H1 (cell line): Measurements from ENCODE around the gene ARHGAP21. TPM values are rescaled to one million over a fixed set of nuclear protein-coding genes. Genes with fewer than 3 reads are reported as not detected.

Source experiments
- CTCF ChIA-PET: fragments of 300-600 bp; sonication (Branson Sonifier 250); formaldehyde crosslinking; loops from one replicate; lab custom pipeline; 2021; ENCODE audit not compliant: partially characterized antibody; lab: Charles Lee
- POLR2A ChIA-PET: fragments of 300-600 bp; sonication (Branson Sonifier 250); formaldehyde crosslinking; loops from one replicate; lab custom pipeline; 2021; ENCODE audit warnings: inconsistent platforms; ENCODE audit not compliant: partially characterized antibody; lab: Charles Lee
- DNase-seq, 2 experiments: peaks; one replicate each; pipeline versions ENCODE4 v3.0.0 to v3.0.0-alpha.2; 2010 to 2022; ENCODE audit warnings: low spot score in 2 of 2, low read depth in 1 of 2, mixed read lengths in 1 of 2
- FAIRE-seq: peaks from 2 replicates; lab custom pipeline; 2011; peaks lifted over from hg19 to GRCh38; lab: Jason Lieb, UNC
- H2AFZ ChIP-seq: 2 replicates; pipeline ENCODE4 v1.8.1; 2012; ENCODE audit warnings: low read length, inconsistent platforms
- H2AK5ac ChIP-seq: 2 replicates; pipeline ENCODE4 v1.6.1; 2013; ENCODE audit warnings: low read depth, low read length
- H2BK120ac ChIP-seq: replicated peaks from 2 replicates; pipeline ENCODE3; 2013; ENCODE audit warnings: low read depth, low read length, inconsistent platforms
- H2BK12ac ChIP-seq: 2 replicates; pipeline ENCODE4 v1.6.1; 2013; ENCODE audit warnings: low read depth, low read length
- H2BK15ac ChIP-seq: 2 replicates; pipeline ENCODE4 v1.6.1; 2013; ENCODE audit warnings: low read length
- H2BK20ac ChIP-seq: 2 replicates; pipeline ENCODE4 v1.6.1; 2013; ENCODE audit warnings: low read length
- H2BK5ac ChIP-seq: 2 replicates; pipeline ENCODE4 v1.6.1; 2013; ENCODE audit warnings: low read depth, low read length
- H3K14ac ChIP-seq: 2 replicates; pipeline ENCODE4 v1.6.1; 2013; ENCODE audit warnings: inconsistent platforms; ENCODE audit not compliant: insufficient read length
- H3K18ac ChIP-seq: 2 replicates; pipeline ENCODE4 v1.6.1; 2013; ENCODE audit warnings: low read length; ENCODE audit errors: extremely low read depth
- H3K23ac ChIP-seq: 2 replicates; pipeline ENCODE4 v1.6.1; 2013; ENCODE audit warnings: inconsistent platforms; ENCODE audit not compliant: insufficient read length
- H3K23me2 ChIP-seq: 2 replicates; pipeline ENCODE4 v1.6.1; 2013; ENCODE audit warnings: low read depth, low read length
- H3K27ac ChIP-seq: 2 replicates; pipeline ENCODE4 v1.6.1; 2011; ENCODE audit warnings: low read depth, low read length, inconsistent platforms
- H3K27me3 ChIP-seq, 4 experiments: replicated peaks in 1 of 4; 1 replicate in 1 of 4; 2 replicates in 3 of 4; pipeline versions ENCODE4 v1.6.1 to v1.8.1; 2011 to 2013; ENCODE audit warnings: low read length in 3 of 4, mild to moderate bottlenecking in 3 of 4, inconsistent platforms in 2 of 4, mixed read lengths in 2 of 4, moderate library complexity in 1 of 4; ENCODE audit not compliant: control insufficient read depth in 3 of 4, insufficient read depth in 3 of 4; ENCODE audit errors: extremely low read depth in 1 of 4
- H3K36me3 ChIP-seq, 4 experiments: 2 replicates each; pipeline versions ENCODE4 v1.6.1 to v1.8.1; 2011 to 2013; ENCODE audit warnings: mild to moderate bottlenecking in 4 of 4, low read length in 3 of 4, moderate library complexity in 2 of 4, control low read depth in 1 of 4, inconsistent platforms in 1 of 4; ENCODE audit not compliant: insufficient read depth in 4 of 4, control insufficient read depth in 2 of 4
- H3K4ac ChIP-seq: replicated peaks from 2 replicates; pipeline ENCODE3; 2013; ENCODE audit warnings: low read length, low read depth, mixed read lengths, inconsistent platforms; ENCODE audit not compliant: insufficient read length
- H3K4me1 ChIP-seq, 4 experiments: replicated peaks in 1 of 4; 1 replicate in 1 of 4; 2 replicates in 3 of 4; pipeline versions ENCODE4 v1.6.1 to v1.8.1; 2011 to 2013; ENCODE audit warnings: low read length in 3 of 4, inconsistent platforms in 2 of 4, mixed read lengths in 1 of 4; ENCODE audit not compliant: insufficient read depth in 4 of 4, control insufficient read depth in 3 of 4
- H3K4me2 ChIP-seq, 2 experiments: 2 replicates each; pipeline versions ENCODE4 v1.6.1 to v1.8.1; 2011 to 2013; ENCODE audit warnings: low read depth in 2 of 2, low read length in 2 of 2, control low read depth in 1 of 2, inconsistent platforms in 1 of 2, mild to moderate bottlenecking in 1 of 2; ENCODE audit not compliant: insufficient read depth in 1 of 2
- H3K4me3 ChIP-seq, 4 experiments: fragments of 200-600, 300-600 bp in 1 of 4; sonication (generic), shearing (Covaris generic), sonication (Bioruptor Twin) in 1 of 4; 2 replicates each; pipeline versions ENCODE4 v1.5.1 to v1.8.1; 2011 to 2016; ENCODE audit warnings: low read length in 4 of 4, low read depth in 3 of 4, control low read depth in 2 of 4, inconsistent platforms in 2 of 4, mild to moderate bottlenecking in 2 of 4, mixed read lengths in 1 of 4, moderate library complexity in 1 of 4; ENCODE audit not compliant: insufficient read depth in 2 of 4; ENCODE audit errors: extremely low read depth in 1 of 4
- H3K56ac ChIP-seq: replicated peaks from 2 replicates; pipeline ENCODE3; 2013; ENCODE audit warnings: low read depth, mild to moderate bottlenecking, mixed read lengths, low read length, inconsistent platforms; ENCODE audit not compliant: insufficient read length
- H3K79me1 ChIP-seq: 2 replicates; pipeline ENCODE4 v1.6.1; 2013; ENCODE audit warnings: low read depth, low read length, control low read depth
- H3K79me2 ChIP-seq, 2 experiments: 2 replicates each; pipeline versions ENCODE4 v1.6.1 to v1.8.1; 2012 to 2013; ENCODE audit warnings: low read length in 2 of 2, mild to moderate bottlenecking in 2 of 2, inconsistent platforms in 1 of 2; ENCODE audit not compliant: insufficient read depth in 2 of 2, control insufficient read depth in 1 of 2
- H3K9ac ChIP-seq, 4 experiments: replicated peaks in 1 of 4; 1 replicate in 1 of 4; 2 replicates in 3 of 4; pipeline versions ENCODE4 v1.6.1 to v1.8.1; 2011 to 2013; ENCODE audit warnings: low read depth in 3 of 4, low read length in 3 of 4, control low read depth in 2 of 4, mild to moderate bottlenecking in 2 of 4, moderate library complexity in 2 of 4, inconsistent platforms in 1 of 4; ENCODE audit errors: extremely low read depth in 1 of 4
- H3K9me3 ChIP-seq, 2 experiments: 2 replicates each; pipeline versions ENCODE4 v1.6.1 to v1.8.1; 2012 to 2013; ENCODE audit warnings: mild to moderate bottlenecking in 2 of 2, moderate library complexity in 2 of 2, control low read depth in 1 of 2, inconsistent platforms in 1 of 2, low read depth in 1 of 2, low read length in 1 of 2, mixed read lengths in 1 of 2; ENCODE audit not compliant: insufficient read depth in 2 of 2
- H4K20me1 ChIP-seq, 2 experiments: replicated peaks in 1 of 2; 2 replicates each; pipeline versions ENCODE3 to v1.8.1; 2011 to 2013; ENCODE audit warnings: inconsistent platforms in 2 of 2, low read length in 2 of 2, mild to moderate bottlenecking in 1 of 2; ENCODE audit not compliant: insufficient read depth in 2 of 2, control insufficient read depth in 1 of 2
- H4K5ac ChIP-seq: 2 replicates; pipeline ENCODE4 v1.6.1; 2013; ENCODE audit warnings: low read length, low read depth, mixed read lengths, inconsistent platforms; ENCODE audit not compliant: insufficient read length
- H4K8ac ChIP-seq: 2 replicates; pipeline ENCODE4 v1.8.0; 2013; ENCODE audit warnings: mild to moderate bottlenecking, moderate library complexity, low read length, inconsistent platforms; ENCODE audit not compliant: insufficient read depth; ENCODE audit errors: extremely low read depth
- H4K91ac ChIP-seq: replicated peaks from 2 replicates; pipeline ENCODE3; 2013; ENCODE audit warnings: low read length, mixed read lengths, inconsistent platforms; ENCODE audit not compliant: insufficient read length
- CBX8 ChIP-seq: fragments of 300-800, 300-1000 bp; sonication (generic); IDR thresholded peaks from 2 replicates; pipeline ENCODE4 v1.7.1; 2016; ENCODE audit warnings: low read depth, low read length, borderline replicate concordance
- EP300 ChIP-seq, 2 experiments: IDR thresholded peaks; 1 replicate in 1 of 2; 2 replicates in 1 of 2; pipeline ENCODE4 v1.6.1; 2011 to 2012; ENCODE audit warnings: low read depth in 2 of 2, low read length in 2 of 2, mild to moderate bottlenecking in 2 of 2, borderline replicate concordance in 1 of 2, inconsistent platforms in 1 of 2, moderate library complexity in 1 of 2
- SIX5 ChIP-seq: IDR thresholded peaks from 2 replicates; pipeline ENCODE4 v1.6.1; 2011; ENCODE audit warnings: mild to moderate bottlenecking, low read depth, low read length
- SP1 ChIP-seq: IDR thresholded peaks from 2 replicates; pipeline ENCODE4 v1.6.1; 2011; ENCODE audit warnings: low read depth, low read length
- TAF1 ChIP-seq: IDR thresholded peaks from 2 replicates; pipeline ENCODE4 v1.6.1; 2011; ENCODE audit warnings: mild to moderate bottlenecking, low read depth, low read length
- WGBS, 2 experiments: shearing (Covaris generic) in 1 of 2; methylation state at CpG; one replicate each; pipeline versions ENCODE4 v1.1.6 to v1.1.7; 2013 to 2015; ENCODE audit warnings: low lambda C conversion rate in 2 of 2, mixed read lengths in 2 of 2, inconsistent platforms in 1 of 2, low coverage in 1 of 2, missing lambda C conversion rate in 1 of 2; ENCODE audit not compliant: insufficient replicate concordance in 2 of 2, insufficient coverage in 1 of 2, insufficient read length in 1 of 2; ENCODE audit errors: extremely low coverage in 1 of 2, missing lambda C conversion rate in 1 of 2; 5-methylcytosine and 5-hydroxymethylcytosine counted together
- polyA plus RNA-seq, 7 experiments: library from polyadenylated mRNA; depleted of rRNA in 3 of 7; stranded (reverse) in 5 of 7; unstranded in 2 of 7; fragments of >200 nt in 5 of 7; fragments of 200-250 nt in 2 of 7; gene quantifications; 1 replicate in 5 of 7; 2 replicates in 1 of 7; 4 replicates in 1 of 7; pipeline versions ENCODE4 v1.2.1 to v1.2.3, GENCODE V29; 2011 to 2013; ENCODE audit warnings: missing spikeins in 2 of 7, mixed read lengths in 2 of 7
- total RNA-seq: library from RNA; stranded (reverse); fragmentation: NEBNext Ultra II Directional; extraction: Animal tissue kit (Norgen Biotek cat#: 25700); gene quantifications from 2 replicates; pipeline ENCODE4 v1.2.1, GENCODE V29; 2021

Gene ARHGAP21
- total and polyA plus RNA-seq, 2 of the 8 experiments (the other 6 are each of a cell fraction or from before 2014, with no cell fraction given): 14.4 to 35.3 TPM

DNA sequence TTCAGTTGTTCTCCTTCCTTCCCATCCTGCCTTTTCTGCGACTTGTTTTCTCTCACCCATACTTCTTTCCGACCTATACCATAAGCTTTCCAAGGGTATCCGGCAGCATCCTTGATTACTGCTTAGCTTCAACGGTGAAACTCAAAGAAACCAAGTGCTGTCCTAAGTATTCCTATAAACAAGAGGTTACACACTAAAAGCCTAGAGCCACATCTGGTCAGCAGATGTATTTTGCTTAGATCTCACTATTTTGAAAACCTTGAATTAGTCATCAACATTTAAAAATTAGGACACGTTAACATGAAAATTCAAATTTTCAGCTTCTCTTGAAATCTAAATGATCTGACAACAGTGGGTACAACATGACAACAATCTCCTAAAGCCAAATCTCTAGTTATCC lies 20.0 kb downstream of the ARHGAP21 start:
- no peak overlapping the region for H2BK15ac ChIP-seq
- H3K56ac ChIP-seq: no peak overlapping the region
- H2AK5ac ChIP-seq: no peak overlapping the region
- peaks cover 0 to 2% (median under 1%) of the 10 kb centered on the region in 4 experiments; a peak in 2 of 7 replicates for H3K4me1 ChIP-seq
- no peak overlapping the region for H2BK120ac ChIP-seq
- H4K5ac ChIP-seq: no peak overlapping the region
- H3K4me2 ChIP-seq: no peak overlapping the region
- 88% methylated on average over 5 of the region's 5 CpGs; no CpG with 5 or more reads in 1 of the 2 experiments for WGBS, 2 experiments
- no peak overlapping the region for H2BK20ac ChIP-seq
- H3K27me3 ChIP-seq: no peaks in the 10 kb centered on the region
- H4K20me1 ChIP-seq: peaks cover 2 to 7% of the 10 kb centered on the region in 2 experiments
- peaks cover 0 to 72% of the 10 kb centered on the region in 2 experiments; a peak in 3 of 4 replicates for H3K79me2 ChIP-seq
- H3K4ac ChIP-seq: no peak overlapping the region
- no peak for FAIRE-seq
- no peak overlapping the region for H2AFZ ChIP-seq
- H2BK5ac ChIP-seq: no peak overlapping the region
- no peak overlapping the region for H4K8ac ChIP-seq
- H3K9me3 ChIP-seq: no peaks in the 10 kb centered on the region
- no peak for DNase-seq
- no peak overlapping the region for H3K18ac ChIP-seq
- no peak overlapping the region for H4K91ac ChIP-seq
- H2BK12ac ChIP-seq: no peak overlapping the region
- H3K27ac ChIP-seq: no peak overlapping the region
- no peaks in the 10 kb centered on the region for H3K23me2 ChIP-seq
- no peak overlapping the region for H3K14ac ChIP-seq
- H3K79me1 ChIP-seq: no peaks in the 10 kb centered on the region; the same call in 1 of the 2 replicates
- no peak overlapping the region for H3K4me3 ChIP-seq
- CTCF ChIA-PET: interaction anchor here (1.5 kb wide), 1 partner anchor 86 kb away, joined by 4 read pairs; no protein-coding TSS in a partner anchor
- no peaks in the 10 kb centered on the region for H3K36me3 ChIP-seq
- TF ChIP-seq CBX8 (no peak), SIX5 (no peak), SP1 (no peak), EP300 (IDR thresholded peaks at IDR 0.05; ENCODE audit: borderline replicate concordance in 1 of 2, low read depth in 2 of 2, low read length in 2 of 2) (no peak), TAF1 (no peak)
- TF ChIP-seq, all 59 proteins: peak for 0
- POLR2A ChIA-PET: no interaction called here
- no peak overlapping the region for H3K23ac ChIP-seq
- H3K9ac ChIP-seq: no peak overlapping the region
